Fibroblast of skin of back (primary cell): ENCODE data around the gene PTH1R.

Source experiments
- DNase-seq: peaks from one replicate; pipeline ENCODE4 v3.0.0-alpha.2; 2013

PTH1R gene

DNA sequence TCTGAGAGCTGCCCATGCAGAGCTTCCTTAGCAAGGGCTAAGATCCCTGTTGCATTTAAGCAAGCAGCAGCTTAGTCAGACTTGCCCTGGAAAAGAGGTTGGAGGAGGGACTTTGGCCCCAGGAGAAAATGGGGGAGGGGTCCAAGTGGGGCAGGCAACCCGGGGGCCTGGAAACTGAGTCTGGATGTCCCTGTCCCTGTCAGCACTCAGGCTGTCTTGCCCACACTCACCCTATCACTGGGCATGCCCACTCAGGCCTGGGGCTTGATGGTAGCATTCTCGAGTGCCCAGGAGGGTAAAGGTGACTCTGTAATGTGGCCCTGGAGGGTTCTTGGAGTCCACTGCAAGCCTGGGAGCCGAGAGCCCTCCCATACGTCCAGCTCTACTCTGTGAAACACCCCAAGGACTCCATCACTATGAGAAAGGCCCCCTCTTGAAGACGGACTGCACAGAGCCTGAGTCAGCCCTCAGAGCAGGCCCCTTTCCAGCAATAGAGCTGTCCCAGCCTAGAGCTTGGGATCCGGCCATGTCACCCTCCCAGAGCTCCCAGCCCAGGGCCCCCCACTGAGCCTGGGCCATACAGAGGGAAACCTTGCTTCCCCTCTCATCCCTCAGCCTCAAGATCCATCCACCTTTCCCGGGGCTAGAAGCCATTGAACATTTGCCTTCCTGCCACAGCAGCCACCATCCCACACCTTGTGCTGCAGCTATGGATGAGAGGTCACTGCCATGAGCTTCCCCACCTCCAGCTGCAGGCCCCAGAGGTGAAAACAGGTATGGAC is 27.6 kb upstream of the PTH1R start:
- DNase-seq: no peak

DNA sequence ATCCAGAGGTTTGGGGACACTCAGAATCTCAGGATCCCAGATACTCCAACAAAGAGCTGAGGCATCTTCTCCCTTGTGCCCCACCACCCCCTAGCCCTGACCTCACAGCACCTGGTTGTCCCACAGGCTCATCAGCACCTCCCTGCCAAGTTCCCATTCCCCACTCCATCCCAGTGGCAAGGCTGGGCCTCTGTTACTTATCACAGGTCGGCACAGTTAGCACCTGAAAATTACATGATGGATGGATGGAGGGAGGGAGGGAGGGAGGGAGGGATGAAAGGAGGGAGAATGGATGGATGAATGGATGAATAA is 27.1 kb upstream of the PTH1R start:
- no peak for DNase-seq

DNA sequence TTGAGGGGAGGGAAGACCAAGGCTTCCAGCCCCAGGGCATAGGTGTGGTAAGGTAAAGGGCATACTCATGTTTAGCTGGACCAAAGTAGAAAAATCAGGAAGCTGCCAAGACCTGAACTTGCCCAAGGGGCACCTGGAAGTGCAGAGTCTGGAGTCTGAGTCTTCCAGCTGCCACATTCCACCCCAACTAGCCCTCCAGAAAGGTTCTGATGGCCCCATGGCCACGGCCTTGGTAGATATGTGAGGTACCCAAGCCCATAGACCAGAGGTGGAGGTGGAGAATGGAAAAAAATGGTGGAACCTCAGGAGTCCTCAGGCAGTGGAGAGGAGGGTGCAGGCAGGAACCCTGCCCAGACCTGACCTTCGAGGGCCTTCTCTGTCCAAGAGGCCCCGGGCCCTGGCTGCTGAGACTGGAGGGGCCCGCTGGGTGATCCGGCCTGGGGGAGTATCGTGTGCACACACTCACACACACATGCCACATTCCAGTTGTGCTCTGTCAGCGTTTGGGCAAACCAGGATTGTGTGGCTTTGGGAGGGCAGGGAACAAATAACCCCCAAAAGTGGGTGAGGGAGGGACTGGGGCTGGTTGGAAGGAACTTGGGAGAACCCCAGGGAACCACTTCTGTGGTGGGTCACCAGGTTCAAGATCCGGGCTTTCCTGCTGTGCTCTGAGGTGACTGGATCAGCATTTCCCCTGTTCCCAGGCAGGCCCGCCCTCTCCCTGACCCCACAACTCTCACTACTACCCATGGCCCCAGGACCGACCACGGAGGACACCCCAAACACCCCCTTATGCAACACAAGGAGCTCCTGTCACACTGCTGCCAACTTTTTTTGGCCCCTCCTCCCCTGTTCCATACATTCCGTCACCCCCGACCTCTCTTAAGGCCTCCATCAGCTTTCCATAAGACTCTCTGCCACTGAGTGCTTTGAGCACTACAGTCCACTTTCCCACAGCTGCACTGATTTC is 25.9 kb upstream of the PTH1R start:
- DNase-seq: no peak

DNA sequence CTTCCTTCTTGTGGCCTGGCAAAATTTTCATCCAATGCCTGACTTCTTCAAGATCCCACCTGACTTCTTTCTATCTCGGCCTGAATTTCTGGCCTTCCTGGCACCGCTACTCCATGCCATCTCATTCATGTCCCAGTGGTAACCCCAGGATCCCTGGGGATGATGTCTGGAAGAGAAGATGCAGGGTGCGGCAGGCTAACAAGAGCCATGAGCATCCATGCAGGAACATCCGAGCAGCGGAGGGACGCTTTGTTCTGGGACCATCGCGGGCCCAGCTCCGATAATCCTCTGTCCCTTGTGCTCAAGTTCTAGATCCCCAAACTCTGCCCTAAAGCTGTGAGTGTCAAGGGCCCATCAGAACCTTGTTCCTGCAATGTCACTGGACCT is 25.2 kb upstream of the PTH1R start:
- DNase-seq: no peak

DNA sequence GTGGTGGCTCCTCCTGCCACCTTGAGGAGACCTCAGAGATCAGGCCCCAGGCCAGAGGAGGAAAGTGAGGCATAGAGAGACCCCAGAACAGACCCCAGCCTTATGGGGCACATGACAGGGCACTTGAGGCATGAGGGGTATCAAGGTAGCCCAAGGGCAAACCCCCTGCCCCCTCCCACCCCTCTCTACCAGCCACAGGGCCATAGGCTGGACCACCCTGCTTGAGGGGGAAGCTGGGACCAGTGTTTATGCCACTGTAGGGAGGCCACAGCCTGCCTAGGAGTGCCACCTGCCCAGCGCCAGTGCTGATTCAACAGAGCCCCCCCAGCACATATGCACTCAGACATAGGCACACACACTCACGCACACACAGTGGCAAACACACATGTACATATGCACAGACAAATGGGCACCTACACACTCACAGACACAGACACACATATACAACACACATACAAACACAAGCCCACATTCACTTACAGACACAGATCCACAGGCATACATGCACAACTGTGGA is 24.6 kb upstream of the PTH1R start:
- no peak for DNase-seq

DNA sequence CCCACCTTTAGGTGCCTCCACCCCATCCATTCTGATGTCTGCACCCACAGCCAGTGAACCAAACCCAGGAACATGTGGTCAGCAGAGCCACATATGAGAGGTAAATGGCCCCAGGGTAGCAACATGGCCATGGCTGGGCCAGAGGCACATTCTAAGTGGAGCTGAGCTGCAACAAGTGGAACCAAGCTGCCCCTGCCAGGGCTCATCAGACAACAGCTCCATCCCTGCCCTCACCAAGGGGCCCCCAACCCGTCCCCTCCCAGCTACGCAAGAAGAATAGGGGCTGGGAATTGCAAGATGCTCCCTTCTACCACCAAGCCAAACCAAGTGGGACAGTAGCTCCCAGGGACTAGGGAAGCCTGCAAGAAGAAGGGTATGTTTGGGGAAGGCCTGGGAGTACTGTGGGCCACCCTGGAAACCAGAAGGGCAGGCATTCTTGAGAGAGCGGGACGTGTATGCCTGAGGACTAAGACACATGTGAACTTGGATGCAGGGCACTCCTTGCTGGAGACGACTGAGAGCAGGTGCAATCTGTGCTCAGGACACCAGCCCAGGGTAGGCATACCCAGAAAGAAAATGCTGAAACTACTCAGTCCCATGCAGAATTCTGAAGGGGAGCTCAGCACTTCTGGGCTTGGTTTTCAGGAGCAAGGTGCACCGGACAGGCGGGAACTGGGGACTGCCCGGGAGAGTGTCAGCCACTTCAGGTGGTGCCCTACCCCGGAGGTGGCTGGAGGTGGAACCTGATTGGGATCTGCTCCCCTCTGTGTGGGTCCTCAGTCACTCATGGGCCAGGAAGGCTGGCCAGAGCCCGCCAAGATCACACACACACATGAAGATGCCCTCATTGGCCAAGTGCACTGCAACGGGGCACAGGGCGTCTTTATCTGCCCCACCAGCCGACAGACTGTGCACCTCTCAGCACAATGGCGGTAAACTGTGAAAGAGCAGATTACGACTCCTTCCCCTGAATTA is 23.8 kb upstream of the PTH1R start:
- DNase-seq: no peak

DNA sequence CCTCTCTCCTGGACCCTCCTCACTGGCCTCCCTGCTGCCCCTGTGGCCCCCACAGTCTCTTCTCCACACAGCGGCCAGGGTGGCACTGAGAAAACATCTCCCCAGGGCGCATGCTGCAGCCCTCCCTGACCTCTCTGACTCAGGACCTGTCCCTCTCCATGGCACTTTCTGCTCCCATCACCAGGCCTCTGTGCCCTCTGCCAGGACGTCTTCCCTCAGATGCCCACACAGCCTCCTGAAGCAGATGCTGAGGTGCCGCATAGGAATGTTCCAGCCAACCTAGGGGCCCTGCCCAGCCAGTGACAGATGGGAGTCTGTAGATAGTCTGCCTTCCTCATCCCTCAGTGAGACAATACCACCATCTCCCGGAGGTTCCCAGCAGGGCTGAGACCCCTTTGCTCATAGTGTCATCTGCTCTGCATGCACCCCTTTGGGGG is 22.9 kb upstream of the PTH1R start:
- DNase-seq: no peak

DNA sequence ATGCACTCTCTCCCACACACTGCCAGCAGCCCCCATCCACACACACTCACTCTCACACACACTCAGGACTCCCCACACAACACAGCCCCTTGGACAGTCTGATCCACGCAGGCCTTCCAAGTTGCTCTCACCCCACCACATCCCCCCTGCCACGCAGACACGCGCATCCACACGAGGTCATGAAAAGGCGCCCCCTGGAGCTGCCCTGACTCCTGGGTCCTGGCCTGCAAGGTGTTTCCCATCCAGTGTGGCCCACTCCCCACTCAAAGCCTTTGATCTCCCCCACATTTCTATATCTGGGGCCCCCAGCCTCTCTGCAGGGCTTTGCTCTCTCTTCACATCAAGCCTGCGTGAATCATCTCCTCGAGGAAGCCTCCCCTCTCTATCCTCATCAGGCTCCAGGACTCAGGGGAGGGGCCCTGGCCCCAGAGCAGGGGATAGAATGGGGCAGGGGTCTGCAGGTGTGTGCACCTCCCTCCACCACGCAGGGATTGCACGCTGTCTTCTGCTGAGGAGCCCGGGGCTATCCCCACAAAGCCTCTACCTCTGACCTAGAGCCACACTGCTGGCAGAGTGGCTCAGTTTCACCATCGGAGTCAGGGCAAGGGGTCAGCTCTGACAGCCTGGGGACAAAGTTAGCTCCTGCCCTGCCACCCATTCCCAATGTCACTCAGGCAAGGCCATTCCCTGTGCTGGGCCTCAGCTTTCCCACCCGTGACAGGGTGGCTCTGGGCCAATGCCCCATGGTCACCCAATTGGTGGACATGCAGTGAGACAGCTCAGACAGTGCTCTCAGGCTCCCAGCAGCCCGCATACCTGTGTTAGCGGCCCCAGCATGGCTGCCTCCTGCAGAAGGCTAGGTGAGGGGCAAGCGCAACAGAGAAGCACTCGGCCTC is 20.7 kb upstream of the PTH1R start:
- DNase-seq: no peak

DNA sequence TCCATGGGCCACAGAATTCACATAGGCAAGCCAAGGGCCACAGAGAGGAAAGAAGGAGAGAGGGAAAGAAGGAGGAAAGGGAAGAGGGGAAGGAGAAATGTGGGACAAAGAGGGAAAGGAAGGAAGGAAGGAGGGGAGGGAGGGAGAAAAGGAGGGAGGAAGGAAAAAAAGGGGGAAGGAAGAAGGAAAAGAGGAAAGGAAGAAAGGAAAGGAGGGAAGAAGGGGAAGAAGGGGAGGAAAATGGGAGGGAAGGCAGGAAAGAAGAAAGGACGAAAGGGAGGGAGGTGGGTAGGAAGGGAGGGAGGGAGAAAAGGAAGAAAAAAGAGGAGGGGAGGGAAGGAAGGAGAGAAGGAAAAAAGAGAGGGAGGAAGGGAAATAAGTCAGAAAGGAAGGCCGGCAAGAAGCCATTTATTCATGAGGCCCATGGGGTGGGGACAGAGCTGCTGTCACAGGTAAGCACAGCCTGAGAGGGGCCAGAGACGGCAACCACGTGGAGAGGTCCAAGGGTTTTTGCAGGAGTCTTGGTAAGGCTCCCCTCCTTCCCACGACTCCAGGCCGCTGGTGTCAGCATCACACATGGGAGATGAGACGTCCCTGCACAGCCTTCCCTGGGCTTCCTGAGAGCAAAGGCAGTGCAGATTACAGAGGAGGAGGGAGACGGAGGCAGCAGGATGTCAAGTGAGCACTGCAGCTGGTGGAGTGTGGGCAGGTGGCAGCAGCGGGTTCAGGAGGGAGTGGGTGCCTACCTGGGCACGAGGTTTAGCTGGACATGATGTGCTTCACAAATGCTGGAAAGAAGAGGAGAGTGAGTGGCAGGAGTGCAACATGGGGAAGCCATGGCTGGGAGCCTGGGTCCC is 19.8 kb upstream of the PTH1R start:
- no peak for DNase-seq

DNA sequence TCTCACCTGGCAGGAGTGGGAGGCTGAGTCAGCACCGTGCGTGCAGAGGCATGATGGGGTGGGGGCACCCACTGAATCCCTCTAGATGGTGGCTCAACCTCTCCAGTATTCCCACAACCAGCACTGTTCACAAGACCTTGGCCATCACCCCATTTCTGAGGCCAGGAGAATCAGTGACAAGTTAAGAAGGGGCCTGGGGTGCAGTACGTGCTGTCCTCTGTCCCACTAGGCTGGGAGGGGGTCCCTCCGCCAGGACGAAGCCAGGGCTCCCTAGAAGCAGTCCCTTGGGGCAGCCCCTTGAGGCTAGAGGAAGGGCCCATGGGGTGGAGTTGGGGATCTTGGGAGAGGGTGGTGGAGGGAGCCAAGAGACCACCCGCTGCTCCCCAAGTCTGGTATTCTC is 19.1 kb upstream of the PTH1R start:
- no peak for DNase-seq

DNA sequence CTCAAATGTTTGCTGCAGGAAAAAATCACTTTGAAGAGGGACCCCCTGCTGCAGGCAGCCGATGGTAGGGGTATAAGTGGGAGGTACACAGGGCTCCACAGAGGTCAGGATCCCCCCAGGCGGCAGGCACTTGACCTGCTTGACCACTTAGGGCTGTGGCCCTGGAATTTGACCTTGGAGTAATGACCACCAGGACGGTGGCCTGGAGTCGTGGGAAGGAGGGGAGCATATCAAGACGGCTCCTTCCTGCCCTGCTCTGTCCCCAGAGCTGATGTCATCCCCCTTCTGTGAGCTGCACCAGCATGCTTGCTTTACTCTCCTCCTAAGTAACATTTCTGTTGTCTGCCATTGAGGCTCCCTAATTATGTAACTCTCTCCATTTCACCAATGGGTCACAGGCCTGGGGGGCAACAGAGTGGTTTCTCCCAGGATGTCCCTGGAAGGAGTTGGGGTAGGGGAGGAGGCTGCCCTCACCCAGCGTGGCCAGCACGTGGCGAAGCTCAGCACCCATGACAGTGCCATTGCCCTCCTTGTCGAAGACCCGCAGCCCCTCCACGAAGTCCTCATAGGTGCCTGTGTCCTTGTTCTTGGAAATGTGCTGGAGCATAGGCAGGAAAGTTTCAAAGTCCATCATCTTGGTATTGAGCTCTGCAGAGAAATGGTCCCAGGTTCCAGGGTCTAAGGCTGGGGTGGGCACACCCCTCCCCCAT is 18.4 kb upstream of the PTH1R start:
- DNase-seq: no peak

DNA sequence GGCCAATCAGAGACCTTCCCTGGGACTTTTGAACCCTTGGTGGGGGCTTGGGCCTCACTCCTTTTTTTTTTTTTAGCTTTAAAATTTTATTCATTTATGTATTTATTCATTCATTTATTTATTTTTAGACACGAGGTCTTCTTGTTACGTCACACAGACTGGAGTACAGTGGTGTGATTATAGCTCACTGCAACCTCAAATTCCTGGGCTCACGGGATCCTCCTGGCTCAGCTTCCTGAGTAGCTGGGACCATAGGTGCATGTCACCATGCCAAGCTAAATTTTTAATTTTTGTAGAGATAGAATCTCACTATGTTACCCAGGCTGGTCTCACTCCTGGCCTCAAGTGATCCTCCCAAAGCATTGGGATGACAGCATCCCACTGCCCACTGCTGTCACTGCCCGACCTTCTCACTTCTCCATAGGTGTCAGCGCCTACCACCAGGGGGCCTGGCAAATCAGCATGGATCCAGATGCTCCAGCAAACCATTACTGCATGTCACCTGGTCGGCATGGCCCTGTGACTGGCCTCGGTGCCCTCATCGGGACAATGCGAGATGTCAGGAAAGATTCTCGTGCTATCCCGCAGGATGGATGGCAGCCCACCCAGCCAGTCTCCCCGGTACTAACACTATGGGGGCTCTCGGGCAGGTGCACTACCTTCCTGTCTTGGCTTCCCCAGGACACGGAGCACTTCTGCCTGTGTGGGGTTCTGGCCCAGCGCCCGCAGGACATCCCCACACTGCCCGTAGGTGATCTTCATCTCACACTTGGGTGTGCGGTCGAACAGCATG is 17.3 kb upstream of the PTH1R start:
- no peak for DNase-seq

DNA sequence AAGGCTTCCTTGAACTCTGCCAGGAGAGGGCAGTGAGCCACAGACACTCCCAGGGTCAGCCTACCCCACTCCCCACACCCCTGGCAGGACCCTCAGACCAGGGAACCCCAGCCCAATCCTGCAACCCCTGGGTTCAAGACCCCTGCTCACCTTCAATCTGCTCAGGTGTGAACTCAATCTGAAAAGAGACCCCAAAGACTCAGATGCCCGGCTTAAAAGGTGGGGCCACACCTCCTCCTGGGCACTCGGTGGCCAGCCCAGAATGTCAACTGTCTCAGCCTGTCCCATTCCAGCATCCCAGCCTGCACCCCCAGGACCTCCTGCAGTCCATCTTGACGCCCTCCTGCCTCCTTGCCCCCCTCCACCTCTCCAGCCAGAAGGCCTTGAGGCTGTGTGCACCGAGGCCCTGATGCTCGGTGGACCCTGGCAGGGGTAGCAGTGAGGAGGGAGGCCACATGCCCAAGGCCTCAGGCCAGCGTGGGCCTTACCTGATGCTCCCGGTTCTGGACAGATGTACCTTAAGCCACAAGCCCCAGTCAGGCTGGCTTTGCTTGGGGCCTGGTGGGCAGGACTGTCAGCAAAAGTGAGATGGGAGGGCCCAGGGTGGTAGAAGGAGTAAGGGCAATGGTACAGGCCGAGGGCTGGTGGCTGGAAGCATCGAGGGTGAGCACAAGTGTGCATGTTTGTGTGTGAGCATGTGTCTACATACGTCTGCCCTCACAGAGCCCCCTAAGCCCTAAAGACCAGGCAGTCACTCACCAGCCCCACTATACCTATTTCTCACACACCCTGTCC is 16.5 kb upstream of the PTH1R start:
- DNase-seq: no peak

DNA sequence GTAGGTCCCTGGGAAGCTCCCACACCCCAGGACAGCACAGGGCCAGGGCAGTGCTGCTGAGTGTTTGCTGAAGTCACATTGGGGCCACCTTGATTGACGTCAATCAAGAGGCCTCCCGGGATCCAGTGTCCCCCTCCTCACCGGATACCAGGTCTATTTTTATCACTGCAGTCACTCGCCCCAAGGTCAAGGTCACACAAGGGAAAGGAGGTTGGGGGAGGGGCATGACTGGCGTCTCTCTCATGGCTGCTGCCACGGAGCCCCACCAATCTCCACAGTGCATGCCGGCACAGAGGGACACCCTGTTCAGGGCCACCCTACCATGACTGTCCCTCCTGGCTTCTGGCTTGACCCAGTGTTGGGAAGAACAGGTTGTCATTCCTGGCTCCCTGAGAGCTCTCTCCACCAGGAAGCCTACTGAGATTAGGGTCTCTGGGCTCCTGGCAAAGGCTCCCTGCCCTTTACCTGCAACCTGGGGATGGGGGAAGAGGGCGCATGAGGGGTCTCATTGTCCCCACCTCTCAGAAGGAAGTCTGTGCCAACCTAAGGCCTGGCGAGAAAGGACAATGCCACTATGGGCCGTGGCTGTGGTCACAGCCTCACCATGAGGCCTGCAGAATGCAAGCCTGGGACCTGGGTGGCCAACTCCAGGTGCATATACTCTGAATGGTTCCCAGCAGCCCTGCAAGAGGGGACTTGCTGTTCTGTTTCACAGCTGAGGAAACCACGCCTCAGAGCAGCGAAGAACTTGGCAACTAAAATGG is 15.7 kb upstream of the PTH1R start:
- DNase-seq: no peak

DNA sequence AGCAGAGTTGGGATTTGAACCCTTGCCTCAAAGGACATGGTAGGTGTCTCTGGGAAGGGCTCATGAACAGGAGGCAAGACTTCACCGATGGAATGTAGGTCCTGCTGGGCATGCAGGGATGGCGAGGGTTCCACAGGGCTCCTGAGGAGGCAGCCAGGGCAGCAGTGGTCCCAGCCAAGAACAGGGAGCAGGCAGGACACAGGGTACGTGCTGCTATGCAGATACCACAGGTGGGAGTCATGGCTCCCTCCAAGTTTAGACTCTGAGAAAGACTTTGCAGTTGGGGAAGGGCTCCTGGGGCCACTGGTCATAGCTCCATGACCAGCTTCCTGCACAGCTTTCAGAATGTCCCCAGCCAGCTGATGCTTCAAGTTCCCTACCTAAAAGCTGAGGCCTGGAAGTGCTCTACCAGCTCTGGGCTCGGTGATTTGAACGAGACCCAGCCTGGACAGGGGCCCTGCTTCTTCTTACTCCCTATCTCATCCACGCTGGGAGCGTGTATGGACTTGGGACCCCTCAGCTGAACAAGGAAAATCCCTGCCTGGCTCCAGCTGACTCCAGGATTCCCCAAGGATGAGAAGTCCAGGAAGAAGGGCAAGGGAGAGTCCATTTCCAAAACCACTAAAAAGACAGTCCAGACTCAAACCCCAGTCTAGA is 15.0 kb upstream of the PTH1R start:
- no peak for DNase-seq

DNA sequence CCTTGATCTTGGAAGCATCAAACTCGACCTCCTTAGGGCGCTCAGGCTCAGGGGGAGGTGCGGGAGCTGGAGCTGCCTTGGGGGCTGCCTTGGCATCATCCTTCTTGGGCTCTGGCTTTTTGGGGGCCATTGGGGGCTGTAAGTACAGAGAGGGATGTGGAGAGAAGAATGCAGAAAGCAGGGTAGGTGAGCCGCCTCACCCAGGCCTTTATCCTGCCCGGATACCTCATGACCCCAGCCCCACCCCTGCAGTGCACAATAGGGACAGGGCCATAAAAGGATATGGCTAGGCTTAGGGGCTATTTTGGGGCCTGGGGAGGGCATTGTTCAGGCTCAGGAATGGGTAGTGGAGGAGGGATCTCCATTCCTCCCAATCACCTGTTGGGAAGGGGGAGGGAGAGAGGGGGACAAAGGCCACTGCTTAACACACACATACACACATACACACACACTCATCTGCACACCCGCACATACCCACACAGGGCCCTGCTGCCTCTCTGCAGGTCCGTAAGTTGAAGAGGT is 14.2 kb upstream of the PTH1R start, which contains the start of gene MYL3:
Gene MYL3 (minus strand): TSS at position 184 of the 522 bp plus-strand sequence. CDS start 54 bp downstream, at position 130.
- no peak for DNase-seq
